Left forelimb (tissue), 1 donor: ENCODE measurements around the gene ELAVL3.
"Not testable (repeated sequence)": the region's sequence is repeated elsewhere in the genome, so short reads cannot be mapped to it uniquely, and the experiment has no call there.

ENCODE experiments used
- DNase-seq: peaks from one replicate; pipeline ENCODE4 v3.0.0-alpha.2; 2018; ENCODE audit warnings: low spot score

The ELAVL3 gene

DNA sequence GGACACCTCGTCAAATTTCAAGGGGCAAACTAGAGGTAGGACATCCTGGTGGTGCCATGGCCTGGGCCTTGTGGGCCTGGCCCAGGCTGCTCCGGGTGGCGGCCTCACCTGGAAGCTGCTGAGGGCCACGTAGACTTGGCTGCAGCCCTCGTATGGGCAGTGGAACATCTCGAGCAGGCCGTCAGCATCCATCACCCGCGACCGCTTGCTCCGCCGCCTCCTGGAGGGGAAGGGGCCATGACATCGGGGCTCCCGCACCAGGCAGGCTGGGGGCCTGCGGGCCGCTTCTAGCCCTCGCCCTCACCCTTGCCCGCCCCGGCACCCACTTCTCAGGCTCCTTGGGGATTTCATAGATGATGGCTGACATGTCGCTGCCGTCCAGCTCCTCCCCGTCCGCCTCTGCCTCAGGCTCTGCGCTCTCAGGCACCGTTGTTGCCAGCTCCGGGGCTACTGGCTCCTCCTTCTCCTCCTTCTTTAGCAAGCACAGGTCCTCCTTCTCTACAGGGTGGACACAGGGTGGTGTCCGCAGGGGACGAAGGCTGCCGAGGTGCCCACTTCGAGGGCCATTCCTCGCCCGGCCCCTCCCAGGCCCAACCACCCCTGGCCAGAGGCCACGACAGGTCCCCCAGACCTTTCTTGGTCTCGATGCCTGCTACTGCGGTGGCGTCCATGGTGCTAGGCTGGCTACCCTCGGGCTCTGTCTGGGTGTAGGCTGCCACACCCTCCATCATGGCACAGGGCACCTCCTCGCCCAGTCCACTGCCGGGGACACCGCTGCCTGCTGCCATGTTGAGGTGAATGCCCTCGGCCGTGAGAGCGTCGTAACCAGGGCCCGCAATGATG is 6.0 kb upstream of the ELAVL3 start:
- no peak for DNase-seq

DNA sequence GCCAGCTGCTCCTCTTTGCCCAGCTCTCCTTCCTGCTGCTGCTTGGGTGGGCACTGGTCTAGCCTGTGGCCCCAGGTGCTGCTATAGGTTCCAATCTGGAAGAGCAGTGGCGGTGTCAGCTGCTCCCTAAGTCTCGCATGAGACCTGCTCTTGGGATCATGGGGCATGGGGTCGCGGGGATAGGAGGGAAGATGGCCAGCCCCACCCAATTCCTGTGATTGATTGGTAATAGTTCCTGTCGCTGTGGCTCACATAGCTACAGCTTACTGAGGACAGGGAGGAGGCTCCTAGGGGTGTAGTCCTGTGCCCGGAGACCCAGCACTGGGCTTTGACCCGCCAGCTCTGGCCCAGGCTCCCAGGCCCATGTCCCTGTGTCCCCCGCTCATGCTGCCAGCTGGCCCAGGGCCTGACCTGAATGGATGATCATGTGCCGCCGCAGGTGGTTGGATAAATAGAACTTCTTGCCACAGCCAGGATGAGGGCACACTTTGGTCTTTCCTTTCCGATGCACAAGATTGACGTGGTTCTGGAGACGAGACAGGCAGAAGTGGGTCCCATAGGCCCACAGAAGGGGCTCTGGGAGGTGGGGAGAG is 4.5 kb upstream of the ELAVL3 start:
- DNase-seq: no peak

DNA sequence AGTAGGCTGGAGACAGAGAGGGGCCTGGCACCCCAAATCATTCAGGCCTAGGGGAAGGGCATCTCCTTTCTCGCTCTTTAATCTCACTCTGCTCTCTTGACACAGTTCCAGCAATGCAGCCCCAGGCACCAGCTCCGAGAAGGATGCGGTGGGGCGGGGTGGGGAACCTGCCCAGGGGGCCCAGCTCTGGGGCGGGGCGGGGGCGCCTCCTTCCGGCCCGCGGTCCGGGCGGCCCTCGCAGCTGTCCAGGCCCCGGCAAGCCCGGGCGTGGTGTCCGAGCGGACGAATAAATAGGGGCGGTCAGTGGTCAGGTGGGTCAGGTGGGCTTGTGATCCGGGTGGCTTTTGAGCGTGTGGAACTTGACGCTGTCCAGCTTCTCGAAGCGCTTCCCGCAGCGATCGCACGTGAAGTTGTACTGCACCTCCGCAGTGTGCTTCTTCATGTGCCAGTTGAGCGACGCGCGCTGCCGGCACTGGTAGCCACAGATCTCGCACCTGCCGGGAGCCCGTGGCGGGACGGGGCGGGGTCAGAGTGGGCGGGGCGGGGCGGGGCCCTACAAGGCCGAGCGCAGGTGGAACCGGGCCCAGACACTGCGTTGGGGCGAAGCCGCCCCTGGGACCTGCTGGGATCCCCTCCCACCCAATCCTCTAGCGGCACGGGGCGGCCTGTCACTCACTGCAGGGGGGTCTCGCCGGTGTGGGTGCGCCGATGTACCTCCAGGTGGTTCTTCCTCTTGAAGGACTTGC is 2.7 kb upstream of the ELAVL3 start:
- DNase-seq: no peak

DNA sequence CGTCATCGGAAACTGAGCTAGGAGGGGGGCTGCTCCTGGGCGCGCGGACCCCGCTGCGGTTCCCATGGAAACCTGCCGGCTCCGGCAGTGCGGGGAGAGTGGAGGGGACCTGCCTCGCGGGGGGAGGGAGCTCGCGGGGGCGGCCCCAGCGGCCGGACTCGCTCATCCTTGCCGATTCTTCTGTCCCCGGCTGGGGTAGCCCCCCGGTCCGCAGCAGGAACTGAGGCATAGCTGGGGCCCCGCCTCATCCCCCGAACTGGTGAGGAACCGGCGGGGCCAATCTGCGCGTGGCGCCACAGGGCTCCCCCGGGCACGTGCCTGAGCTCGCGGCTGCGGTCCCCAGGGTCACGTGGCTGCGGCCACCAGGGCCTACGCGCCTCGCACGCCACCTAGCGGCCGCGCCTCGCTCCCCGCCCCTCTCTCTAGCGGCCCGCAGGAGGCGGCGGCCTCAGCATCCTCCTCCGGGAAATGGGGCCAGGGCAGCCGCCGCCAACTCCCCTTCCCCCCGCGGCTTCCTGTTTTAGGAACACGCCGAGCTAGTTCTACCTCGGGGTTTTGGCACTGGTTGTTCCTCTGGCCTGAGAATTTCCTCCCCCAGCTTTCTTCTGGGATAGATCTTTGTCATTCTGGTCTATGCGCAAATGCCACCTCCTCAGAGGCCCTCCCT is 1.7 kb upstream of the ELAVL3 start:
- DNase-seq: peak; percentile 82

DNA sequence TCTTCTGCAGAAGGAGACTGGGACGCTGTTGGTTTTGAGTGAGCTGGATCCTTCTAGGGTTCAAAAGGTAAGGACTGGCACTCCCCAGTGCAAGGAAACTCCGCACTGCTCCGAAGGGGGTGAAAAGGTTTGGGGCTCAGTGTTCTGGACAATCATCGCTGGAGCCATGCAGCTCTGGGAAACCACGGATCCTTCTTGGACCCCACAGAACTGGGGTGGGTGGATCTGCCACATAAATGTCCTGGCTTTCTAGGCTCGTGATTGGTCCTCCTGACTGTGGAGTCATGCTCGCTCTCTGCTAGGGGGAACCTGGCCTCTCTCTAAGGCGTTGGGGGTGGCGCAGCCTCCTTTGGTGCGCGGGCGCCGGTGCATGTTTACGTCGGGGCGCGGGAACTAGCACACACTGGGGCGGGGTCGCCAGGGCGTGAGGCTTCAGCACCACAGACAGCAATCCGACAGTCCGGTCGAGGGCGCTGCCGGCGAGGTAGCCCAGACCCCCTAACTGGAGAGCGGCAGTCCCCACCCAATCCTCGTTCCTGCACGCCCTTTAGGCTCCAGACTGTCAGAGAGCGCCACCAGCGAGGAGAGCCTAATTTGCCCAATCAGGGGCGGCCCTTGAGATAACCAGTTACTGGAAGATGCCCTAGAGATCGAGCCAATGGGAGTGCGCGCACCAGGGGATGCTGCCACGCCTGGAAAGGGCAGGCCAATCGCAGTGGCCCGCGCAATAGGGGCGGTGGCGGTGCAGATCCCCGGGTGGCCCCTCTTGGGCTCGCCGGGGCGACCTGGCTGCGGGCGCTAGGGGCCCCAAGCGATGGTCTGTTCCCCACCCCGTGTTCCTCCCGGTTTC is 913 bp upstream of the ELAVL3 start:
- no peak for DNase-seq

DNA sequence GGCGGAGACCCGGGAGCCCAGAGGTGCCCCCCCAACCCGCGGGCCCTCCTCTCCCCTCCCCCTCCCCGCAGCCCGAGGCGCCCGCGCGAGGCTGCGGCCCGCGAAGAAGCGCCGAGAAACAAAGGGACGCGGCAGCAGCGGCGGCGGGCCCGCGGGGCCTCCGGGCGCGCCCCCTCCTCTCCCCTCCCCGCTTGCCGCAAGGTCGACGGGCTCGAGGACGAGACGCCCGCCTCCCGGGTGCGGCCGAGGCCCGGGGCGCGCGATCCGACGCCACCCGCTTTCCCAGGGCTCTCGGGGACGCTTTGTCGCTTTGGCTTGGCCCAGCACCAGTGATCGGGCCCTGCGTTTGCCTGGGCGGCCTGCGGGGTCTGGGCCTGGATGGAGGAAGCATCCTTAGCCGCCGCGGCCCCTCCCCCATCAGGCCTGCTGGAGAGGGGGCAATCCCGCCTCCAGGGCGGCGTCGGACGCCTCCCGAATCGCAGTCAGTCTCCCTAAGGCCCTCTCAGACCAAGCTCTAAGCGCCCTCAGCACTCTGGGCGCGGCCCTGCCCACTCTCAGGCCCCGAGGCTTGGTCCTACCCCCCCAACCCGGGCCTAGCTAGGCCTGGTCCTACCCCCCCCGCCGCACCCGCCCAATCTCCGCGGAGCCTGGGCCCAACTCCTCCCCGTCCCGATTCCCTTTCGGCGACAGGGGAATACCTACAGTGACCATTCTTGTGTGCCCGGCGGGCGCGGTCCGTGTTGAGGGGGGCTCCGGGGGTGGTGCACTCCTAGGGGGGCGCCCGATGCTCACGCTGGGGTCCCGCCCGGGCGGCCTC is 740 bp downstream of the ELAVL3 start:
- DNase-seq: no peak

DNA sequence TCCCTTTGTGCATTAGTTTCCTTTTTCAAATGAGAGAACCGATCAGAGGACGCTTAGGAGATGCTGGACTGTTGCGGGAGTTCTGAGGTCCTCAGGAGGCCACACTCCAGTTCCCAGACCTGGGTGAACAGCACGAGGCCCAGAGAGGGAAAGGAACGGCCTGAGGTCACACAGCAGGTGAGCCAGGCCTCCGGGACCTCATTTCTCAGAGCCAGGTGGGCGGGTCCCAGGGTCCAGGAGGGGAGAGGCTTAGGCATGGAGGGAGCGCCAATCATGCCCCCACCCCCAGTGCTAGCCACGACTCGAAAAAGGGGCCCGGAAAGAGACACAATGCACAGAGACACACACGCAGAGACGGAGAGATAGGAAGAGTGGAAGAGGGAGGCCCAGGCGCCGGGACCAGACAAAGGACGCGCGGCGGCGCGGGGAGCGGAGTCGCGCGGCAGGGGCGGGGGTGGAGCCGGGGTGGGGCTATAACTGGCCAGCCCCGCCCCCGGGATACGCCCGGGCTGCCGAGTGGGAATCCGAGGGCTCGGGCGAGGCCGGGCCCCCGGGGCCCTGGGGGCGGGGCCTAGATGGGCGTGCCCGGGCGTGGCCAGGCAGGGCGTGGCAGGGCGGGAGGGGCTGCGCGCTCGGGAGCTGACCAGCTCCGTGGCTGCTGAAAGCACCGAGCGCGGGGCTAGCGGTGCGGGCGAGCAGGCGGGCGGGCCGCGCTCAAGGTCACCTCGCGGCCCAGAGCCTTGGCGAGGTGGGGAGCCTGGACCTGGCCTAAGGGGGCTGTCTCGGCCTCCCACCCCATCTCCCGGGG is 1.6 kb downstream of the ELAVL3 start:
- no peak for DNase-seq

DNA sequence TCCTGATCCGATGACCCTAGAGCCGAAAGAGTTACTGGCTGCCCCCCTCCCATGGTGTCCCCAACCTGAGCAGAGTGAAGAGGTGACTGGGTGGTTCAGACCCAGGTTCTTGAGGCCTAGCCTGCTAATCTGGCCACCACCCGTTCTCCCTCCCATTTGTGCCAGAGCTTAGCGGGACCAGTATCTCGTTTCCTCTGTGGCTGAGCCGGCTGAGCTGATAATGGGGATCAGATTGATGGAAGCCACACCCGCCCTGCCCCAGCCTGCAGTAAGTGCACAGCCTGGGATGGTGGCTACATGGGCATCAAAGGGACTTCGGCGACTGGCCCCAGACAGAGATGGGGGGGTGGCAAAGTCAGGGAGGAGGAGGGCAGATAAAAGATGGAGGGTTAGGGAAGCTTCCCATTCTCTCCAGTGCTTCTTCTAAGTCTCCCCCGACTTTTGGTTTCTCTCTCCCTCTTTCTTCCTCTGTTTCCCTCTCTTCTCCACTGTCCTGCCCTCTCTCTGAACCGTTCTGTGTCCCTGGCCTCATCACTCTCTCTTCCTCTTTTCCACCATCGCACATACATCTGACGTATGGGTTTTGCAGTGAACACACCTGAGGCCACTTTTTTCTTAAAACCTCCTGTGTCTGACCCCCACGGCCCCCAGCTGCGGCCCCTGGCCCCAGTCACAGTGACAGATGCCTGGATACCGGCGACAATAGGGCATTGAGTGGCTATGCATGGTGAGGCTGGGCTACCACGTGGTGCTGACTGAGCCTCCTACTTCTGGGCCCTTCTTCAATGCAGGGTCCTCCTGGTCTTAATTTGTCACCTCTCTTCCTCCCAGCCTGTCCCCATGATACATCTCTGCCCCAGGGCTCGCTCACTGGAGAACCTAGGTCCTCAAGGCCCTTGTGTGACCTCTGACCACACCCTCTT is 2.4 kb downstream of the ELAVL3 start:
- DNase-seq: no peak

DNA sequence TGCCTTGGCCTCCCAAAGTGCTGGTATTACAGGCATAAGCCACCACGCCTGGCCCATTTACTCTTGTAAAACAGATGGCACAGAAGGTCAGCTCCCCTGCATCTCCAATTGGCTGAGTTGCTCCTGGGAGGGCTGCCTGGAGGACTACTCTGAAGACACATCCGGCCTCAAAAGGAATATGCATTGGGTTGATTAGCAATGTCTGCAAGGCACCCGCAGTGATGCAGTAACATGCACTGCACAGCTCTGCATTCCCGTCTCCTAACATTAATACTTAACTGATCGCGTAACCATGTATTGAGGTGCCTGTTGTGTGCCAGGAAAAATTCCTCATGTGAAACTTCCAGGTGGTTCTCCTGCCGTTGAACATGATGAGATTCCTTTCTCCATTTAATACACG is 5.0 kb downstream of the ELAVL3 start:
- DNase-seq: no peak

DNA sequence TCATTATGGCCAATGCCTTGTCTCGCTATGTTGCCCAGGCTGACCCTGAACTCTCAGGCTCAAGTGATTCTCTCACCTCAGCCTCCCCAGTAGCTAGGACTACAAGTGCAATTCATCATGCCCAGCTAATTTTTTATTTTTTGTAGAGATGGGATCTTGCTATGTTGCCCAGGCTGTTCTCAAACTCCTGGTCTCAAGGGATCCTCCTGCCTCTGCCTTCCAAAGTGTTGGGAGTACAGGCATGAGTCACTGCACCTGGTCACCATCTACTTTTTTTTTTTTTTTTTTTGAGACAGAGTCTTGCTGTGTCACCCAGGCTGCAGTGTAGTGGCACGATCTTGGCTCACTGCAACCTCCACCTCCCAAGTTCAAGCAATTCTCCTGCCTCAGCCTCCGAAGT is 5.5 kb downstream of the ELAVL3 start:
- not testable (repeated sequence) for DNase-seq

DNA sequence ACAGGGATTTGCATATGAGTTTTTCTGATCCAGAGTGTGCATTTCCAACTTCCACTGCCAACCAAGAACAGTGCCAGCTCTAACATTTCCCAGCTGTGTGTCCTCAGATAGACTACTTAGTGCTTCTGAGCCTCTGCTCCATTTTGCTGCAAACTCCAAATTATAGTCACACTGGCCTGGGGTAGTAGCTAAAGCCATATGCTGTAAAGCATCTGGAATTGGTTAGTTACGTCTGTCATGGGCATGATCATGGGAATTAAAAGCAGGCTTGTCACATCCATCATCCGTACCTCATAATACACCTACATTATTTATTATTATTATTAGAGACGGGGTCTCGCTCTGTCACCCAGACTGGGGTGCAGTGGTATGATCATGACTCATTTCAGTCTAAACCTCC is 7.1 kb downstream of the ELAVL3 start:
- no peak for DNase-seq

DNA sequence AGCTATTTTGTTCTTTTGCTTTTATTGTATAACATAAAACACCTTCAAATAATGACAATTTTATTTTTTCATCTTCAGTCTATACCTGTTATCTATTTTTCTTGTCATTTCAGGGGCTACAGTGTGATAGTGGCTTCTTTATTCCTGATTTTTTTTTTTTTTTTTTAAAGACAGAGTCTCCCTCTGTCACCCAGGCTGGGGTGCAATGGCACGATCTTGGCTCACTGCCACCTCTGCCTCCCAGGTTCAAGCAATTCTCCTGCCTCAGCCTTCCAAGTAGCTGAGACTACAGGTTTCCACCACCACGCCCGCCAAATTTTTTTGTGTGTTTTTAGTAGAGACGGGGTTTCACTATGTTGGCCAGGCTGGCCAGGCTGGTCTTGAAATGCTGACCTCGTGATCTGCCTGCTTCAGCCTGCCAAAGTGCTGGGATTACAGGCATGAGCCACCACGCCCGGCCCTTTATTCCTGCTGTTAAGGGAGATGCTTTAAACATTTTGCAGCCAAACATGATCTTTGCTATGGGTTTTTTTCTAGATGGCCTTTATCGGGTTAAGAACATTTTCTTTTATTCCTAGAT is 12.5 kb downstream of the ELAVL3 start:
- DNase-seq: not testable (repeated sequence)

DNA sequence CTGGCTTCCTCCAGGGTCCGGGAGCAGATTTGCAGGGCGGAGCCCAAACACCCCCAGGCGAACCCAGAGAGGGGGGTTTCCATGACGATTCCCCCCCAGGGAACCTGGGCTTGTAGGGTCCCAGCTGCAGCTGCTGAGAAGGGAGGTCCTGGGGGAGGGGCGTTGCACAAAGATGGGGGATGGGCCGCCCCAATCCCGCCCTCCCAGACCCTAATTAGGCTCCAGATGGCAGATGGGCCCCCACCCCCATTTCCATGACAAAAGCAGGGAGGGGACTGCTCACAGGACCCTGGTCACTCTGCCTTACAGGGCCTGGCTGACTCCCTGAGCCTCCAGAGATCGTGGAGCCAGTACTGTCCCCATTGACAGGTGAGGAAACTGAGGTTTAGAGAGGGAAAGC is 15.2 kb downstream of the ELAVL3 start:
- no peak for DNase-seq

DNA sequence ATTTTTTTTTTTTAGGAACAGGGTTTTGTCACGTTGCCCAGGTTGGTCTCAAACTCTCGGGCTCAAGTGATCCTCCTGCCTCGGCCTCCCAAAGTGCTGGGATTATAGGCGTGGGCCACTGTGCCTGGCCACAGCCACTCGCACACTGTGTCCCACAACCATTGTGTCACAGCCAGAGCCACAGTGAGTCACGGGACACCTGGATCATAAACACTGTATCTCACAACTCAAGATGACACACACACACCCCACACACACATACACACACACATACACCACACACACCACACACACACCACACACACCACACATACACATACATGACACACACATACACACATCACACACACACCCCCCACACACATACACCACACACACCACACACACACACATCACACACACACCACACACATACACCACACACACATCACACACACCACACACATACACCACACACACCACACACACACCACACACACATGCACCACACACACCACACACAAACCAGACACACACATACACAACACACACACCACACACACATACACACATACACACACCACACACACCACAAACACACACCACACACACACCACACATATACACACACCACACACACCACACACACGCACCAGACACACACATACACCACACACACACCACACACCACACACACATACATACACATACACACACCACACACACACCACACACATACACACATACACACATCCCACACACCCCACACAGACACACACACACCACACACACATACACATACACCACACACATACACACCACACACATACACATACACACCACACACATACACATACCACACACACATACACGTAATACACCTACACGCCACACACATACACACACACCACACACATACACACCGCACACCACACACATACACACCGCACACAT is 16.2 kb downstream of the ELAVL3 start:
- DNase-seq: no peak

DNA sequence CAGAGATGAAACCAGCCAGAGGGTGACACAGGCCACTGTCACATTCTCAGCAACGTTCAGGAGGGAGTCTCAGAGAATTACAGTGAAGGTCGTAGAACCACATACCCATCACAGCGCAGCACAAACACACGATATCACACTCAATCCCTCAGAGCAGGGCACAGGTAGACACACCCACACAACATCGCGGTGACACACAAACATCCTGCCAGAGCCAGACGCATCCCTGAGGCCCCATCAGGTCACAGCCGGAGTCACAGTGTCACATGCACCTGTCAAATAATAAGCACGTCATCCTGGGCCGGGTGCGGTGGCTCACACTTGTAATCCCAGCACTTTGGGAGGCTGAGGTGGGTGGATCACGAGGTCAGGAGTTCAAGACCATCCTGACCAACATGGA is 17.5 kb downstream of the ELAVL3 start:
- no peak for DNase-seq

DNA sequence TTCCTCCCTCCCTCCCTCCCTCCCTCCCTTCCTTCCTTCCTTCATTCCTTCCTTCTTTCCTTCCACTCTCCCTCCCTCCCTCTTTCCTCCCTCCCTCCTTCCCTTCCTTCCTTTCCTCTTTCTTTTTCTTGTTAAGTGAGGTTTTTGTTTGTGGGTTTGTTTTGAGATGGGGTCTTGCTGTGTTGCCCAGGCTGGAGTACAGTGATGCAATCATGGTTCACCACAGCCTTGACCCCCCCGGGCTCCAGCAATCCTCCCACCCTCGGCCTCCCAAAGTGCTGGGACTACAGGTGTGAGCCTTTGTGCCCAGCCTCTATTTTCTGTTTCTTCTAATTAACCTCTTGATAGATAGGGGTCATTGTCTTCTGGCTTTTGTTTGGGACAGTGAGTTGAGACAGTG is 19.4 kb downstream of the ELAVL3 start:
- no peak for DNase-seq

DNA sequence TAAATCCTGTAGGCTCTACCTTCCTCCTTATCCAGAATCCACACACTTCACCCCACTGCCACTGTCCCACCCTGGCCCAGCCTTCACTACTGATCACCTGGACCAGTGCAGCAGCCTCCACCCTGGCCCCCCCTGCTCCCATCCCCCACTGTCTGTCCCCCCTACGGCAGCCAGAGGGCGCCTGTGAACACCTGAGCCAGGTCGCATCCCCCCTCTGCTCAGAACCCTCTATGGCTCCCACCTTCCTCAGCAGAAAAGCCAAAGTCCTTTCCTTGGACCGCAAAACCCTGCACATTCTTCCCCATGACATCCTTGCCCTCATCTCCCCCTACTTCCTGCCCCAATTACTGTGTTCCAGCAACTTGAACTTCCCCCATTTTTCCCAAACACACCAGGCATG is 20.6 kb downstream of the ELAVL3 start:
- DNase-seq: no peak
